ENCODE data around the gene MTOR. TPM values are rescaled to one million over a fixed set of nuclear protein-coding genes. Genes with fewer than 3 reads are reported as not detected.

MTOR gene
- total and polyA plus RNA-seq, 10 of the 15 experiments (the other 5 are each of a cell fraction or from before 2014, with no cell fraction given): 6.6 to 41.8 (median 29.8) TPM

DNA sequence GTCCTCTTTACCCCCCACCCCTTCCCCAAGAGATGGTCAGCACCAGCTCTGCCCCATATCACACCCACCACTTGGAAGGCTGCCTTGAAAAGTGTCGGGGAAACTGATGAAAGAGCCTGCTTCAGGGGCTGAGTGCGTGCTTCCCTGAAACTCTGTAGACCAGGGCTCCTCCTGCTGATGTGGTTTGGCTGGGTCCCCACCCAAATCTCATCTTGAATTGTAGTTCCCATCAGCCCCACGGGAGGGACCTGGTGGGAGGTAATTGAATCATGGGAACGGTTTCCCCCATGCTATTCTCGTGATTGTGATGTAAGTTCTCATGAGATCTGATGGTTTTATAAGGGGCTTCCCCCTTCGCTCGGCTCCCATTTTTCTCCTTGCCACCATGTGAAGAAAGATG lies 47.0 kb upstream of the MTOR start:
- intact Hi-C loops (cut with micrococcal nuclease; ENCODE audit: unreplicated experiment): no loop called here
- WGBS (ENCODE audit: insufficient coverage, insufficient replicate concordance, low lambda C conversion rate, missing lambda C conversion rate): 18% methylated on average over 7 of the region's 7 CpGs
- Histone ChIP-seq H3K27ac (ENCODE audit: control insufficient read depth, insufficient read depth) (no peak overlapping the region), H3K4me3 (no peak overlapping the region), H3K9me3 (replicated peaks; ENCODE audit: control insufficient read depth, insufficient read depth, low read length) (no peaks in the 10 kb centered on the region), H3K36me3 (ENCODE audit: control insufficient read depth in 2 of 2, insufficient read depth in 2 of 2, low read length in 1 of 2) (no peaks in the 10 kb centered on the region), H3K79me2 (ENCODE audit: control insufficient read depth, insufficient read depth, low read length) (no peaks in the 10 kb centered on the region), H2AFZ (ENCODE audit: control insufficient read depth, low read depth, low read length) (no peak overlapping the region), H3K27me3 (replicated peaks in 1 of 2; ENCODE audit: control insufficient read depth in 2 of 2, insufficient read depth in 2 of 2, low read length in 1 of 2) (no peaks in the 10 kb centered on the region; a peak in 2 of 4 replicates), H3K4me1 (ENCODE audit: control insufficient read depth, insufficient read depth, low read length) (no peaks in the 10 kb centered on the region), H3K4me2 (ENCODE audit: control insufficient read depth, insufficient read depth) (no peak overlapping the region), H4K20me1 (ENCODE audit: control insufficient read depth, insufficient read depth) (no peaks in the 10 kb centered on the region), H3K9ac (ENCODE audit: control insufficient read depth, insufficient read depth, low read length) (no peak overlapping the region)
- DNase-seq (ENCODE audit: low read depth, low spot score) (no peak), FAIRE-seq (no peak), ATAC-seq (no peak)
- ChIA-PET RAD21 (ENCODE audit: unreplicated experiment) (no interaction called here), CTCF (interaction anchor here (1.9 kb wide), 1 partner anchor 336 kb away, joined by 4 read pairs; no protein-coding TSS in a partner anchor), POLR2A (no interaction called here), SMC1A (ENCODE audit: uncharacterized antibody, unreplicated experiment) (interaction anchor here (1.1 kb wide), 1 partner anchor 16 kb away, joined by 3 read pairs; no protein-coding TSS in a partner anchor)
- no TSS peak for BruUV-seq (replicated peaks)
- in situ Hi-C loops (cut with MboI): no loop called here
- TF ChIP-seq, protein P1, sequence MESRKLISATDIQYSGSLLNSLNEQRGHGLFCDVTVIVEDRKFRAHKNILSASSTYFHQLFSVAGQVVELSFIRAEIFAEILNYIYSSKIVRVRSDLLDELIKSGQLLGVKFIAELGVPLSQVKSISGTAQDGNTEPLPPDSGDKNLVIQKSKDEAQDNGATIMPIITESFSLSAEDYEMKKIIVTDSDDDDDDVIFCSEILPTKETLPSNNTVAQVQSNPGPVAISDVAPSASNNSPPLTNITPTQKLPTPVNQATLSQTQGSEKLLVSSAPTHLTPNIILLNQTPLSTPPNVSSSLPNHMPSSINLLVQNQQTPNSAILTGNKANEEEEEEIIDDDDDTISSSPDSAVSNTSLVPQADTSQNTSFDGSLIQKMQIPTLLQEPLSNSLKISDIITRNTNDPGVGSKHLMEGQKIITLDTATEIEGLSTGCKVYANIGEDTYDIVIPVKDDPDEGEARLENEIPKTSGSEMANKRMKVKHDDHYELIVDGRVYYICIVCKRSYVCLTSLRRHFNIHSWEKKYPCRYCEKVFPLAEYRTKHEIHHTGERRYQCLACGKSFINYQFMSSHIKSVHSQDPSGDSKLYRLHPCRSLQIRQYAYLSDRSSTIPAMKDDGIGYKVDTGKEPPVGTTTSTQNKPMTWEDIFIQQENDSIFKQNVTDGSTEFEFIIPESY (IDR thresholded peaks at IDR 0.05): no peak
- TF ChIP-seq NR2F1 (conservative IDR thresholded peaks at IDR 0.05) (no peak), SRF (IDR thresholded peaks at IDR 0.05; ENCODE audit: low read depth in 2 of 2, low read length in 2 of 2) (no peak), NFXL1 (IDR thresholded peaks at IDR 0.05; ENCODE audit: borderline replicate concordance) (no peak), TBL1XR1 (IDR thresholded peaks at IDR 0.05; ENCODE audit: low read depth, low read length) (no peak), BRCA1 (IDR thresholded peaks at IDR 0.05; ENCODE audit: low read depth, low read length) (no peak), SREBF1 (IDR thresholded peaks at IDR 0.05; ENCODE audit: low read length) (no peak), PML (IDR thresholded peaks at IDR 0.05; ENCODE audit: low read length) (no peak)
- TF ChIP-seq, protein P2, sequence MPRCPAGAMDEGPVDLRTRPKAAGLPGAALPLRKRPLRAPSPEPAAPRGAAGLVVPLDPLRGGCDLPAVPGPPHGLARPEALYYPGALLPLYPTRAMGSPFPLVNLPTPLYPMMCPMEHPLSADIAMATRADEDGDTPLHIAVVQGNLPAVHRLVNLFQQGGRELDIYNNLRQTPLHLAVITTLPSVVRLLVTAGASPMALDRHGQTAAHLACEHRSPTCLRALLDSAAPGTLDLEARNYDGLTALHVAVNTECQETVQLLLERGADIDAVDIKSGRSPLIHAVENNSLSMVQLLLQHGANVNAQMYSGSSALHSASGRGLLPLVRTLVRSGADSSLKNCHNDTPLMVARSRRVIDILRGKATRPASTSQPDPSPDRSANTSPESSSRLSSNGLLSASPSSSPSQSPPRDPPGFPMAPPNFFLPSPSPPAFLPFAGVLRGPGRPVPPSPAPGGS (IDR thresholded peaks at IDR 0.05; ENCODE audit: borderline replicate concordance, insufficient read depth, low read depth, low read length, poor library complexity, severe bottlenecking): no peak
- TF ChIP-seq, protein P3, sequence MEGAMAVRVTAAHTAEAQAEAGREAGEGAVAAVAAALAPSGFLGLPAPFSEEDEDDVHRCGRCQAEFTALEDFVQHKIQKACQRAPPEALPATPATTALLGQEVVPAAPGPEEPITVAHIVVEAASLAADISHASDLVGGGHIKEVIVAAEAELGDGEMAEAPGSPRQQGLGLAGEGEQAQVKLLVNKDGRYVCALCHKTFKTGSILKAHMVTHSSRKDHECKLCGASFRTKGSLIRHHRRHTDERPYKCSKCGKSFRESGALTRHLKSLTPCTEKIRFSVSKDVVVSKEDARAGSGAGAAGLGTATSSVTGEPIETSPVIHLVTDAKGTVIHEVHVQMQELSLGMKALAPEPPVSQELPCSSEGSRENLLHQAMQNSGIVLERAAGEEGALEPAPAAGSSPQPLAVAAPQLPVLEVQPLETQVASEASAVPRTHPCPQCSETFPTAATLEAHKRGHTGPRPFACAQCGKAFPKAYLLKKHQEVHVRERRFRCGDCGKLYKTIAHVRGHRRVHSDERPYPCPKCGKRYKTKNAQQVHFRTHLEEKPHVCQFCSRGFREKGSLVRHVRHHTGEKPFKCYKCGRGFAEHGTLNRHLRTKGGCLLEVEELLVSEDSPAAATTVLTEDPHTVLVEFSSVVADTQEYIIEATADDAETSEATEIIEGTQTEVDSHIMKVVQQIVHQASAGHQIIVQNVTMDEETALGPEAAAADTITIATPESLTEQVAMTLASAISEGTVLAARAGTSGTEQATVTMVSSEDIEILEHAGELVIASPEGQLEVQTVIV (IDR thresholded peaks at IDR 0.05; ENCODE audit: borderline replicate concordance, partially characterized antibody): no peak
- TF ChIP-seq, protein P4, sequence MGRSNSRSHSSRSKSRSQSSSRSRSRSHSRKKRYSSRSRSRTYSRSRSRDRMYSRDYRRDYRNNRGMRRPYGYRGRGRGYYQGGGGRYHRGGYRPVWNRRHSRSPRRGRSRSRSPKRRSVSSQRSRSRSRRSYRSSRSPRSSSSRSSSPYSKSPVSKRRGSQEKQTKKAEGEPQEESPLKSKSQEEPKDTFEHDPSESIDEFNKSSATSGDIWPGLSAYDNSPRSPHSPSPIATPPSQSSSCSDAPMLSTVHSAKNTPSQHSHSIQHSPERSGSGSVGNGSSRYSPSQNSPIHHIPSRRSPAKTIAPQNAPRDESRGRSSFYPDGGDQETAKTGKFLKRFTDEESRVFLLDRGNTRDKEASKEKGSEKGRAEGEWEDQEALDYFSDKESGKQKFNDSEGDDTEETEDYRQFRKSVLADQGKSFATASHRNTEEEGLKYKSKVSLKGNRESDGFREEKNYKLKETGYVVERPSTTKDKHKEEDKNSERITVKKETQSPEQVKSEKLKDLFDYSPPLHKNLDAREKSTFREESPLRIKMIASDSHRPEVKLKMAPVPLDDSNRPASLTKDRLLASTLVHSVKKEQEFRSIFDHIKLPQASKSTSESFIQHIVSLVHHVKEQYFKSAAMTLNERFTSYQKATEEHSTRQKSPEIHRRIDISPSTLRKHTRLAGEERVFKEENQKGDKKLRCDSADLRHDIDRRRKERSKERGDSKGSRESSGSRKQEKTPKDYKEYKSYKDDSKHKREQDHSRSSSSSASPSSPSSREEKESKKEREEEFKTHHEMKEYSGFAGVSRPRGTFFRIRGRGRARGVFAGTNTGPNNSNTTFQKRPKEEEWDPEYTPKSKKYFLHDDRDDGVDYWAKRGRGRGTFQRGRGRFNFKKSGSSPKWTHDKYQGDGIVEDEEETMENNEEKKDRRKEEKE (IDR thresholded peaks at IDR 0.05): no peak
- TF ChIP-seq, protein P5, sequence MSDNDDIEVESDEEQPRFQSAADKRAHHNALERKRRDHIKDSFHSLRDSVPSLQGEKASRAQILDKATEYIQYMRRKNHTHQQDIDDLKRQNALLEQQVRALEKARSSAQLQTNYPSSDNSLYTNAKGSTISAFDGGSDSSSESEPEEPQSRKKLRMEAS (IDR thresholded peaks at IDR 0.05; ENCODE audit: low read depth, low read length): no peak
